ENCODE measurements around the gene TSPOAP1.

- no peak for TF ChIP-seq CTCF (IDR thresholded peaks at IDR 0.05)
- no peak for TF ChIP-seq EP300 (IDR thresholded peaks at IDR 0.05)
- no peak for TF ChIP-seq POLR2A (IDR thresholded peaks at IDR 0.05)
Measured at GRCh38 chr17:58323366-58324055, 5.1 kb downstream of the TSPOAP1 start.
